GM08714 (cell line): ENCODE measurements around the gene CC2D1A.
A peak's percentile ranks its signal among the peaks of the same experiment; 100 is the strongest.

ENCODE experiments used
- H3K4me3 ChIP-seq: fragments of 200-500 bp; sonication (Bioruptor generic); 2 replicates; pipeline ENCODE4 v1.5.1; 2014; ENCODE audit warnings: mild to moderate bottlenecking, low read length, inconsistent platforms
- ZNF274 ChIP-seq: IDR thresholded peaks from 2 replicates; pipeline ENCODE4 v1.6.1; 2012; ENCODE audit warnings: mild to moderate bottlenecking, low read depth, low read length

The CC2D1A gene

DNA sequence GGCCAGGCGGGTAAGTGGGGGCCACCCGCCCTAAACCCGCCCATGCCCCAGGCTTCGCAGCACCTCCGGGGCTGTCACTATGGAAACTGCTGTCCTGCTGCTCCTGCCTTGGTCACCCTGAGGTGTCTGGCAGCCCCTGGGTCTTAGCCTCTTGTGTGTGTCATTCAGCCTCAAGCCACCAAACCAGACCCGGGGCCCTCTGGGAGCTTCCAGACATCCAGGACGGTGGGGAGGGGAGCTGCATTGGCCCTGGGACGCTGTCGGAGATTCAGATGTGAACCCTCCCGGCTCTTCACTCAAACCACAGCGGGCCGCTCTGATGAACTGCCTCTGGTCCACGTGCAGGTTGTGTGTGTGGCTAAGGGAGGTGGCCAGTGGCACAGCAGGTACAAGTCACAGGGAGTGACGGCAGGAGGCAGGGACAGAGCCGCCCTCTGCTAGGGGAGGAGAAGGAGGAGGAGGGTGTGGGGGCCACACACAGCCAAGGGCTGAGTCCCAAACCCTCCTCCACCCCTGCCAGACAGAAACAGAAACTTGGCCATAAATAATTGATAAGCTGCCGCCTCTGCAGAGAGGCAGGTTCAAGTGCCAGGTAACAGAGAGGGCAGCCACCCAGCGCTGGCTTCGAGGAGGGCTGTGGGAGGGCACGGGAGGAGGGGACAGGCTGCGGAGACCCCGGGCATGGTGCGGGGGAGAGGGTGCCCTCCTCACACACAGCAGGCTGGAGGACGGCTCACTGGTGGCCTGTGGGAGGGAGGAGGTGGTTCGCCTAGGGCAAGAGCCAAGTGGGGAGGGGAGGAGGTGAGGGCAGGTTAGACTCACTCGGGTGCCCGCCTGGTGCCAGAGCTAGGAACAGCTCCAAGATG lies 21.0 kb upstream of the CC2D1A start:
- TF ChIP-seq ZNF274, result no peak
- H3K4me3 ChIP-seq, result no peak overlapping the region

DNA sequence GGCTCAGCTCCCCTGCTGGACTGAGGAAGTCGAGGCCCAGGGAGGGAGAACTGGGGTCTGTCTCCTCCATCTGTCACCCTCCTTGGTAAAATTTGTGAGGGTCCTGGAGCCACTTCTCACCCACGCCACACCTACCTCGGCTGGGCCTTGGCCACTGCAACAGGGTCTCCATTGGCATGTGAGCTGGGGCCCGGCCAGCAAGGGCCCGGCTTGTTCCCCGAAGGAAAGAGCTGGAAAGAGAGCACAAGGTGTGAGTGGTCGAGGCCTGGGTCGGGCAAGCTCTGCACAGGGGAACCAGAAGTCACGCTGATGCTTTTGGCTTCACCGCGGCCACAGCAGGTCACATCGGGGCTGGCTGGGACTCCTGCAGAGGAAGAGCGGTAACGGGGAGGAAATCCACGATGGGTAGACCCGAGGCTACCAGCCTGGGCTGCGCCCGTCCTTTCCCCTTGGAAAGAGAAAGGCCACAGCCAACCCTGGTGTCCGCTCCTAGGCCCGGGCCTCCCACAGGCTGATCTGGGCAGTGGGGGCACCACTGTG lies 20.1 kb upstream of the CC2D1A start:
- no peak for TF ChIP-seq ZNF274
- H3K4me3 ChIP-seq, result no peak overlapping the region

GRCh38 chr19:13887018-13887436 lies 19.0 kb upstream of the CC2D1A start:
- no peak for TF ChIP-seq ZNF274
- H3K4me3 ChIP-seq, result no peak overlapping the region

DNA sequence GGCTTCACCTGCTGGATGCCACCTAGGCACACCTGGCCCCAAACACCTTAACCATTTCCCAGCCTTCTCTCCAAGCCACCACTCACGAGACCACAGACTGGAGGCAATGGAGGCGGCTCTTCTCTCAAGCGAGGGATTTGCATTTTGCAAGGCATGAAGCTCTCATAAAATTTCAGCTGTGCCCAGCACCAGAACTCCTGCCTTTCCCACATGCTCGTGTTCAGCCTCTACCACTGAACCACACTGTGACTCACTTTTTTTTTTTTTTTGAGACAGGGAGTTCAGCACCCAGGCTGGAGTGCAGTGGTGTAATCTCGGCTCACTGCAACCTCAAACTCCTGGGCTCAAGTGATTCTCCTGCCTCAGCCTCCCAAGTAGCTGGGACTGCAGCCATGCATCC lies 18.5 kb upstream of the CC2D1A start:
- TF ChIP-seq ZNF274, result no peak
- no peak overlapping the region for H3K4me3 ChIP-seq

- TF ChIP-seq ZNF274, result no peak
- H3K4me3 ChIP-seq, result no peak overlapping the region
These were observed 17.7 kb upstream of the CC2D1A start for GRCh38 chr19:13888281-13888680.

DNA sequence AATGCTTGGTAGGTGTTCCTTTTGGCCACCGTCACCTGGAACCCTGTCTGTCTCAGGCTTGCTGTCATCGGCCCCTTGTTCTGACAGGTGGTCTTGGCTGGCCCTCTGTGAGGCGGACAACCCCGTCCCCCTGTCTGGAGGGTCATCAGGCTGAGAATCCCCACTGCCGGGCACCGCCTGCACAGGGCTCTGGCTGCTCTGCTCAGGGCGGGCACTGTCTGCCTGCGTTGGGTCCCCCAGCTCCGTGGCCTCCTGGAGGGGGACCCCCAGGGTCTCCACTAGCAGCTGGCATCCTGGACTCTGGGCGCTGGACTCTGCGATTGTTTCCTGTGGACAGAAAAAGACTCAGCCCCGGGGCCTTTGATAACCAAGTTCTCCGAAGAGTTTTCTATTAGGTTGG lies 15.9 kb upstream of the CC2D1A start:
- no peak for TF ChIP-seq ZNF274

GRCh38 chr19:13892870-13893269 lies 13.1 kb upstream of the CC2D1A start:
- H3K4me3 ChIP-seq, result no peak overlapping the region
- TF ChIP-seq ZNF274, result no peak

More for the DNA sequence above, 15.9 kb upstream of the CC2D1A start:
- H3K4me3 ChIP-seq, result no peak overlapping the region

- no peak overlapping the region for H3K4me3 ChIP-seq
- no peak for TF ChIP-seq ZNF274
These were observed 11.4 kb upstream of the CC2D1A start for GRCh38 chr19:13894552-13894951.

DNA sequence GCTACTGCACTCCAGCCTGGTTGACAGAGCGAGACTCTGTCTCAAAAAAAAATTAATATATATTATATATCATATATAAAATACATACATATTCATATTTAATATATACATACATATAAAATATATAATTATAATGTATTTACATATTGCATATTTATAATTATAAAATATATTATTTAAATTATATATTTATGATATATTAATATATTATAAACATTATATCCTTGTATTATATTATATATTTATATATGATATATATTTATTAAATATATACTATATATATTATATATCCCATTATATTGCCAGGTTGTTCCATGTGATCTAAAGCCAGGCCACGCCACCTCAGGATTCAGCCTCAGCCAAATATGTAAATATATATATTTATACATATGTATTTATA lies 9.8 kb upstream of the CC2D1A start:
- TF ChIP-seq ZNF274, result no peak
- H3K4me3 ChIP-seq, result no peak overlapping the region

DNA sequence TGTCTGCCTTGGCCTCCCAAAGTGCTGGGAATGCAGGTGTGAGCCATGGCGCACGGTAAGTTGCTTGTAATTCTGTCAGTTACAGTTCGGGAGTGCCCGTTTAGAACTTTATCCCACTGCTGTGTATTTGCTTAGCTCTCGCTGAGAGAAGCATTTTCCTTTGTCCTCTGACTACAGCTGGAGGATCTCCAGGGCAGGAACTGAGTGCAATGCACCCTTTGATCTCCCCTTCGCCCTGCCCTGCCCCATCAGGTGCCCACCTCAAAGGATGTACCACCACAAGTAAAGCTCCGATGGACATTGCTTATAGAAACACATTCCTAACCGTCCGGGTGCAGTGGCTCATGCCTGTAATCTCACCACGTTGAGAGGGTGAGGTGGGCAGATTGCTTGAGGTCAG lies 6.6 kb upstream of the CC2D1A start:
- no peak for TF ChIP-seq ZNF274
- H3K4me3 ChIP-seq, result no peak overlapping the region

GRCh38 chr19:13899912-13900584 lies 6.0 kb upstream of the CC2D1A start:
- H3K4me3 ChIP-seq, result no peak overlapping the region
- no peak for TF ChIP-seq ZNF274

DNA sequence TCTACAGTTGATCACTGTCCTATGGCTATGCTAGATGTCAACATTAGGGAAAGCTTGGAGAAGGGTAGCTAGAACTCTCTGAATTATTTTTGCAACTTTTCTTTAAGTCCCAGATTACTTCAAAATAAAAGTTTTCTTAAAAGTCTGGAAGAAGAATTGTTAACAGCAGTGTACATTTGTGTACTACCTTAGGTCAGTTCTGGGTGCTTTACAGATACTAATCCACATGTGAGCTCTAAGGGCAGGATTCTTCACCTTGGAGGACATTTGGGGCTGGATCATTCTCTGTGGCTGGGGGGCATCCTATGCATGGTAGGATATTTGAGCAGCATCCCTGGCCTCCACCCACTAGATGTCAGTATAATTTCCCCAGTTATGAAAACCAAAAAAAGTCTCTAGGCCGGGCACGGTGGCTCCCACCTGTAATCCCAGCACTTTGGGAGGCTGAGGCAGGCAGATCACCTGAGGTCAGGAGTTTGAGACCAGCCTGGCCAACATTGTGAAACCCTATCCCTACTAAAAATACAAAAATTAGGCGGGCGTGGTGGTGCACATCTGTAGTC lies 2.9 kb upstream of the CC2D1A start:
- no peak for TF ChIP-seq ZNF274
- no peak overlapping the region for H3K4me3 ChIP-seq

DNA sequence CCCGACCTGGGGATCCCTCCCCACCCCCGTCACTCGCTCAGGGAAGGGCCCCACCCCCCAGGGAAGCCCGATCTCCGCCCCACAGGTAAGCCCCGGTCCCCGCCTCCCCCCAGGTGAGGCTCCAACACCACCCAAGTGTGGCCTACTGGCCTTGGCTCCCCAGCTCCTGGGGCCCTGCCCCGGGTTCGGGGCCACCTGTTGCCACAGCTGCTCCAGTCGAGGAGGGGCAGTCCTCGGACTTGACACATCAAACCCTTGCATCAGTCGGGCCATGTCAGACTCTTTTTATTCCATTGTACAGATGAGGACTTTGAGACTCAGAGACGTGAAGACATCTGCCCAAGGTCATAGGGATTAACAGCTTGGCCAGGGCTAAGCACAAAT lies 512 bp downstream of the CC2D1A start:
- H3K4me3 ChIP-seq, result peak overlapping the region; percentile 81
- TF ChIP-seq ZNF274, result no peak

- H3K4me3 ChIP-seq, result peak overlapping the region; percentile 81
These were observed 909 bp downstream of the CC2D1A start for GRCh38 chr19:13906910-13907309.

DNA sequence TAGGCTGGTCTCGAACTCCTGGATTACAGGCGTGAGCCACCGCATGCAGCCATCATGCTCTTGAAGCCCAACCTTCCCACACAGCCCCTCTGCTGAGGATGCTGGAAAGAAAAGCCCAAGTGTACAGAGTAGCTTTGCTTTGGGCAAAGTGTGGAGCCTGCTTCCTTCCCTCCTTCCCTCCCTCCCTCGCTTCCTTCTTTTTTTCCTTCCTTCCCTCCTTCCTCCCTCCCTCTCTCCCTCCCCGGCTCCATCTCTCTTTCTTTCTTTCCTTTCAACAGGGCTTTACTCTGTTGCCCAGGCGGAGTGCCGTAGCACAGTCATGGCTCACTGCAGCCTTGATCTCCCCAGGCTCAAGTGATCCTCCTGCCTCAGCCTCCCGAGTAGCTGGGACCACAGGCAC lies 2.7 kb downstream of the CC2D1A start:
- no peak for TF ChIP-seq ZNF274
- no peak overlapping the region for H3K4me3 ChIP-seq

More at GRCh38 chr19:13906910-13907309, 909 bp downstream of the CC2D1A start:
- no peak for TF ChIP-seq ZNF274
